Pancreas (tissue), 10 donors: ENCODE measurements around the gene TRMT44. TPM values are rescaled to one million over a fixed set of nuclear protein-coding genes. Genes with fewer than 3 reads are reported as not detected.

Experiments used
- ATAC-seq, 4 donors: fragments of 200-7000 bp; cut with Tn5 transposase; one replicate each; pipeline versions ENCODE4 v1.8.0 to v1.9.1; 2020; ENCODE audit warnings: mild to moderate bottlenecking in 4 of 4, moderate library complexity in 4 of 4
- DNase-seq, 6 donors: peaks; one replicate each; pipeline ENCODE4 v3.0.0-alpha.2; 2020
- FAIRE-seq: peaks from 2 replicates; lab custom pipeline; 2012; peaks lifted over from hg19 to GRCh38; lab: Jason Lieb, UNC
- H3K27ac ChIP-seq, 4 donors: fragments of 200-600 bp; sonication (generic); 1 replicate in 3 of 4; 2 replicates in 1 of 4; pipeline versions ENCODE4 v1.5.0 to v1.8.0; 2020
- H3K27me3 ChIP-seq, 4 donors: fragments of 200-600 bp; one replicate each; pipeline ENCODE4 v1.8.0; 2021
- H3K36me3 ChIP-seq, 3 donors: fragments of 200-600 bp; sonication (generic) in 1 of 3; one replicate each; pipeline versions ENCODE4 v1.5.0 to v1.8.0; 2020 to 2021
- H3K4me1 ChIP-seq, 3 donors: fragments of 200-600 bp; one replicate each; pipeline ENCODE4 v1.8.0; 2021
- H3K4me3 ChIP-seq, 4 donors: fragments of 200-600 bp; sonication (generic) in 2 of 4; one replicate each; pipeline versions ENCODE4 v1.5.0 to v1.8.0; 2020 to 2021
- H3K9me3 ChIP-seq, 4 donors: fragments of 200-600 bp; one replicate each; pipeline ENCODE4 v1.8.0; 2021
- WGBS, 2 donors: extraction: QIAGEN DNeasy Blood & Tissue Kit; methylation state at CpG; one replicate each; pipeline ENCODE4 v1.1.7; 2013; 5-methylcytosine and 5-hydroxymethylcytosine counted together
- intact Hi-C, 3 donors: fragments of 100-400 bp; cut with DNase I; formaldehyde crosslinking; loops; one replicate each; pipeline versions ENCODE4 v1.11.1 to v1.14.2; 2022
- polyA plus RNA-seq, 2 donors: library from polyadenylated mRNA; stranded (reverse); fragments of 200-250 nt; gene quantifications; one replicate each; pipeline ENCODE4 v1.2.3, GENCODE V29; 2013
- total RNA-seq, 6 donors: library from RNA; stranded (reverse); fragmentation: NEBNext Ultra II Directional in 4 of 6; extraction: Animal tissue kit (Norgen Biotek cat#: 25700) in 4 of 6; gene quantifications; one replicate each; pipeline versions ENCODE4 v1.2.1 to v1.2.4, GENCODE V29; 2021 to 2023
- TF ChIP-seq, protein P1 (sequence below), 4 donors: fragments of 200-600 bp; sonication (generic) in 3 of 4; IDR thresholded peaks; one replicate each; pipeline versions ENCODE4 v1.5.0 to v1.8.0; 2021; ENCODE audit warnings: antibody characterized with exemption in 4 of 4
- donor health status: healthy with polysubstance abuse.
- donor health status: DM: no; HTN: no; CAD: no; lungs with moderate emphysema.
- donor health status: DM: no; HTN: no; CAD: no.
- donor health status: control.
- donor health status: control.
- donor health status: Bipolar disorder and iron deficiency.
- donor health status: DM: yes; HTN: yes; CAD: no.
- donor health status: DM: no; HTN: no; CAD: no.
- donor health status: DM: no; HTN: no; CAD: no.
- donor health status: DM: yes; HTN: yes; CAD: no.

Gene TRMT44
- total and polyA plus RNA-seq, 8 donors: 6.1 to 14.0 (median 8.7) TPM

DNA sequence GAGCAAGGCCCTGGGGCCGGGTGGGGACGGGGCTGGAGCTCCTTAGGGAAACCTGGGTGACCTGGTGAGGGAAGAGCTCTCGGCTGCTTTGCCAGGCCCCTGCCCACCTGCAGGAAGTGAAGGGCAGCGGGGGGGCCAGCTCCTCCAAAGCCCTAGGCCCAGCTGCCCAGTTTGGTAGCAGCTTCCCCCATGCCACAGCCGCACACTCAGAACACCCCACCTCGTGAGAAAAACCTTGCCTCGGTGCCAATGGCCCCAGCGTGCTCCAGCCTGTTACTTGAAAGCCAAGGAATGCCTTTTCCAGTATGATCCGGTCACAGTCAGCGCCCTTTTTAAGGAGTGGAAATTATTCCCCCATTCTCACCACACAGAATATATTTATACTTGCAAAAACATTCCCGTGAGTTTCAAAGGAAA lies 38.4 kb upstream of the TRMT44 start:
- Histone ChIP-seq H3K9me3 (no peaks in the 10 kb centered on the region), H3K27me3 (no peaks in the 10 kb centered on the region), H3K4me1 (no peaks in the 10 kb centered on the region), H3K36me3 (peaks cover 0 to 23% (median 3%) of the 10 kb centered on the region in 3 donors), H3K27ac (no peak overlapping the region), H3K4me3 (no peak overlapping the region)
- TF ChIP-seq, protein P1, sequence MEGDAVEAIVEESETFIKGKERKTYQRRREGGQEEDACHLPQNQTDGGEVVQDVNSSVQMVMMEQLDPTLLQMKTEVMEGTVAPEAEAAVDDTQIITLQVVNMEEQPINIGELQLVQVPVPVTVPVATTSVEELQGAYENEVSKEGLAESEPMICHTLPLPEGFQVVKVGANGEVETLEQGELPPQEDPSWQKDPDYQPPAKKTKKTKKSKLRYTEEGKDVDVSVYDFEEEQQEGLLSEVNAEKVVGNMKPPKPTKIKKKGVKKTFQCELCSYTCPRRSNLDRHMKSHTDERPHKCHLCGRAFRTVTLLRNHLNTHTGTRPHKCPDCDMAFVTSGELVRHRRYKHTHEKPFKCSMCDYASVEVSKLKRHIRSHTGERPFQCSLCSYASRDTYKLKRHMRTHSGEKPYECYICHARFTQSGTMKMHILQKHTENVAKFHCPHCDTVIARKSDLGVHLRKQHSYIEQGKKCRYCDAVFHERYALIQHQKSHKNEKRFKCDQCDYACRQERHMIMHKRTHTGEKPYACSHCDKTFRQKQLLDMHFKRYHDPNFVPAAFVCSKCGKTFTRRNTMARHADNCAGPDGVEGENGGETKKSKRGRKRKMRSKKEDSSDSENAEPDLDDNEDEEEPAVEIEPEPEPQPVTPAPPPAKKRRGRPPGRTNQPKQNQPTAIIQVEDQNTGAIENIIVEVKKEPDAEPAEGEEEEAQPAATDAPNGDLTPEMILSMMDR (IDR thresholded peaks at IDR 0.05): no peak
- DNase-seq (no peak), ATAC-seq (no peak), FAIRE-seq (no peak)
- intact Hi-C loops: no loop called here
- WGBS, 2 donors: 75 to 90% methylated on average over 11 of the region's 11 CpGs

DNA sequence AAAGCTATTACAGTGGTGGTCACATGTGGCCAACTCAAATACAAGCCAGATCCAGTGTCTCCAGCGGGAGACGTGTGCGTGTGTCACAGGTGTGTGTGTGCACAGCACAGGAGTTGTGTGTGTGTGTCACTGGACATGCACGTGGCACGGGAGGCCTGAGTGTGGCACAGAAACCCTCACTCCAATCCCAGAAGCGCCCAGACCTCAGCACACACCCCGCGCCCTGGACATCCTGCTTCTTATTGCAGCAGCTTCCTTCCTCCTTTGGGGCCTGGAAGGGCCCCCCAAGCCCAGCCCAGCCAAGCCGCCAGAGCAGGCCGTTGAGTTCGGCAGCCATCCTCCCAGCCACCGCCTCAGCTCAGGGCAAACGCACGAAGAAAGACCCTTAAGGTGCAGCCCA lies 37.9 kb upstream of the TRMT44 start:
- WGBS, 2 donors: 87% methylated on average over 14 of the region's 14 CpGs
- Histone ChIP-seq H3K4me1 (no peaks in the 10 kb centered on the region), H3K9me3 (no peaks in the 10 kb centered on the region), H3K36me3 (peaks cover 0 to 23% (median 3%) of the 10 kb centered on the region in 3 donors), H3K27ac (no peak overlapping the region), H3K4me3 (no peak overlapping the region), H3K27me3 (no peaks in the 10 kb centered on the region)
- TF ChIP-seq, protein P1 (IDR thresholded peaks at IDR 0.05): no peak
- ATAC-seq (peak in 2 of 4 donors; percentile 14 to 17), DNase-seq (no peak), FAIRE-seq (no peak)
- intact Hi-C loops: no loop called here

DNA sequence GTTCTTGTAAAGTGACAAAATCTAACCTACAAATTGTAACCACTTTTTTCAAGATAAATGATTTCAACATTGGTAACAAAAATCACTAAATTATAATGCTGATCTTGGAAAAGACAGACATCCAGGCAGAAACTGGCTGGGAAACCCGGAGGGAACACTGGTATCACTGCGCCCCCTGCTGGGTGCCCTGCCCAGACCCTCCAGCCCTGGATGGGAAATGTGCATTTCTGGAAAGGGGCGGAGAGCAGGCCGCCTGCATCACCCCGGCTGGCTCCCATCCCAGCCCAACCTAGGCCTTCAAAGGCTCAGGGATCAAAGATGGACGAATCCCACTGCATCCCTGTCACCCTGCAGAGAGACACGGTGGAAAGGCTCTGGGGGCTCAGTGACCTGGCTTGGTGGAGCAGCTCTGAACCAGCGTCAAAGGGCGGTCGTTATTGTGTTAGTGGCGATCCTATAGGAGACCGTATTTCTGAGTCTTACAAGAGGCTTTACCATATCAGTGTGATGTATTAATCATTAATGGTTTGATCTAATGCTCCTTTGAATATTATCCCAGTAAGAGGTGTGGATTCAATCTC lies 37.3 kb upstream of the TRMT44 start:
- intact Hi-C loops: no loop called here
- FAIRE-seq: peak; percentile 26

DNA sequence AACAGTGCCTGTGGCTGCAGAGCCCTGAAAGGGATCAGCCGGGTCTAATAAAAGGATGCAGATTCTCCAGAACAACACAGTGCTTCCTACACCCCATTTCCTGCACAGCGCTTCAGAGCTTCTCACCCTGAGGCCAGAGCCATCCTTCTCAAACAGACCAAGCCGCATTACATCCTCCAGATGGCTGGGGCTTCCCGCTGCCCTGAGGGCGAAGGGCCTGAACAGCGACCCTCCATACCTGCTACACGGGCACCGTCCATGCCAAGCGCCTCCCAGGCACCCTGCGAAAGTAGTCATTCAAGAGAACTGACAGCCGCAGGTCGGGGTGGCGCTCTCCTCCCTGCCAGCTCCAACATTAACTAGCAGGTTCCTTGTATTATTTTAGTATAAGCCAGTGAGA lies 36.6 kb upstream of the TRMT44 start:
- 88 to 91% methylated on average over 13 of the region's 13 CpGs for WGBS, 2 donors
- intact Hi-C loops: no loop called here
- no peak overlapping the region for H3K4me3 ChIP-seq
- ATAC-seq: no peak
- no peak overlapping the region for H3K27ac ChIP-seq
- TF ChIP-seq, protein P1 (IDR thresholded peaks at IDR 0.05): no peak
- H3K36me3 ChIP-seq: peaks cover 0 to 18% (median 3%) of the 10 kb centered on the region in 3 donors
- no peak for DNase-seq
- no peaks in the 10 kb centered on the region for H3K4me1 ChIP-seq
- H3K27me3 ChIP-seq: no peaks in the 10 kb centered on the region
- FAIRE-seq: no peak
- H3K9me3 ChIP-seq: no peaks in the 10 kb centered on the region

More for the DNA sequence above, 37.3 kb upstream of the TRMT44 start:
- Histone ChIP-seq H3K4me1 (no peaks in the 10 kb centered on the region), H3K27ac (no peak overlapping the region), H3K4me3 (no peak overlapping the region), H3K36me3 (peaks cover 0 to 23% (median 3%) of the 10 kb centered on the region in 3 donors), H3K9me3 (no peaks in the 10 kb centered on the region), H3K27me3 (no peaks in the 10 kb centered on the region)
- TF ChIP-seq, protein P1 (IDR thresholded peaks at IDR 0.05): peak; percentile 52 to 76 (median 66)
- WGBS, 2 donors: 48 to 54% methylated on average over 12 of the region's 12 CpGs
- DNase-seq: peak in 5 of 6 donors; percentile 52 to 90 (median 73)
- peak; percentile 79 to 95 (median 90) for ATAC-seq
